CD4-positive, alpha-beta T cell treated with Interleukin-21 for 1 hour (primary cell): ENCODE data around the gene CLCN7.

Experiments used
- DNase-seq: peaks from one replicate; pipeline ENCODE4 v3.0.0-alpha.2; 2020

CLCN7 gene

GRCh38 chr16:1474796-1475551 is at the start of gene CLCN7:
Gene CLCN7, minus strand, starts transcription at chr16:1475028. Its CDS starts 54 bp downstream, at chr16:1474974.
- DNase-seq: peak; percentile 86

- DNase-seq: no peak
Observed at GRCh38 chr16:1524366-1524765, 49.5 kb upstream of the CLCN7 start.

GRCh38 chr16:1523581-1524245 is 48.9 kb upstream of the CLCN7 start:
- DNase-seq: no peak

GRCh38 chr16:1520461-1520860 is 45.6 kb upstream of the CLCN7 start:
- DNase-seq: no peak

- no peak for DNase-seq
Observed at GRCh38 chr16:1519831-1520230, 45.0 kb upstream of the CLCN7 start.

- DNase-seq: no peak
Observed at GRCh38 chr16:1518626-1519135, 43.9 kb upstream of the CLCN7 start.

GRCh38 chr16:1514507-1514906 is 39.7 kb upstream of the CLCN7 start:
- DNase-seq: no peak

GRCh38 chr16:1512774-1513173 is 37.9 kb upstream of the CLCN7 start:
- DNase-seq: no peak

- DNase-seq: no peak
Observed at GRCh38 chr16:1511662-1512569, 37.1 kb upstream of the CLCN7 start.

- no peak for DNase-seq
Observed at GRCh38 chr16:1510941-1511351, 36.1 kb upstream of the CLCN7 start.

- DNase-seq: no peak
Observed at GRCh38 chr16:1510272-1510671, 35.4 kb upstream of the CLCN7 start.

GRCh38 chr16:1509307-1510221 is 34.7 kb upstream of the CLCN7 start:
- no peak for DNase-seq

GRCh38 chr16:1508494-1509187 is 33.8 kb upstream of the CLCN7 start:
- no peak for DNase-seq

GRCh38 chr16:1506494-1507213 is 31.8 kb upstream of the CLCN7 start:
- DNase-seq: no peak

- no peak for DNase-seq
Observed at GRCh38 chr16:1505912-1506311, 31.1 kb upstream of the CLCN7 start.

- no peak for DNase-seq
Observed at GRCh38 chr16:1505073-1505844, 30.4 kb upstream of the CLCN7 start.

- no peak for DNase-seq
Observed at GRCh38 chr16:1503110-1503955, 28.5 kb upstream of the CLCN7 start.

- no peak for DNase-seq
Observed at GRCh38 chr16:1502092-1503004, 27.5 kb upstream of the CLCN7 start.
